Esophagus squamous epithelium (tissue), 5 donors: Measurements from ENCODE around the gene VAV2. TPM values are rescaled to one million over a fixed set of nuclear protein-coding genes. Genes with fewer than 3 reads are reported as not detected.
A peak's percentile ranks its signal among the peaks of the same experiment; 100 is the strongest.

Experiments used
- DNase-seq: peaks from one replicate; lab custom pipeline; 2025; lab: John Stamatoyannopoulos, UW
- H3K27ac ChIP-seq, 4 donors: fragments of 200-600 bp; sonication (generic); one replicate each; pipeline ENCODE4 v1.5.1; 2016 to 2019; ENCODE audit warnings: mild to moderate bottlenecking in 1 of 4
- H3K27me3 ChIP-seq, 4 donors: fragments of 200-600 bp; sonication (generic); 1 replicate in 3 of 4; 2 replicates in 1 of 4; pipeline versions ENCODE4 v1.5.1 to v1.6.0; 2017 to 2021; ENCODE audit warnings: antibody characterized with exemption in 1 of 4
- H3K36me3 ChIP-seq, 3 donors: fragments of 200-600 bp; sonication (generic); one replicate each; pipeline ENCODE4 v1.5.1; 2016 to 2019
- H3K4me1 ChIP-seq, 3 donors: fragments of 200-600 bp; sonication (generic); one replicate each; pipeline ENCODE4 v1.5.1; 2017 to 2019
- H3K4me3 ChIP-seq, 4 donors: fragments of 200-600 bp; sonication (generic); 1 replicate in 3 of 4; 2 replicates in 1 of 4; pipeline ENCODE4 v1.5.1; 2016 to 2019; ENCODE audit warnings: mild to moderate bottlenecking in 2 of 4, moderate library complexity in 1 of 4
- H3K9me3 ChIP-seq, 3 donors: fragments of 200-600 bp; sonication (generic); one replicate each; pipeline ENCODE4 v1.5.1; 2016 to 2019
- POLR2A ChIP-seq, 4 donors: fragments of 450-650 bp; IDR thresholded peaks; one replicate each; pipeline ENCODE4 v1.6.1; 2017; ENCODE audit warnings: antibody characterized with exemption in 4 of 4, mild to moderate bottlenecking in 4 of 4, moderate library complexity in 3 of 4
- WGBS, 2 donors: methylation state at CpG; one replicate each; pipeline ENCODE4 v1.1.5; 2018; 5-methylcytosine and 5-hydroxymethylcytosine counted together
- intact Hi-C: fragments of 100-400 bp; cut with DNase I; formaldehyde crosslinking; loops from one replicate; pipeline ENCODE4 v1.15.0; 2022
- total RNA-seq, 4 donors: library from RNA; depleted of rRNA; stranded (reverse); fragments of >200 nt; gene quantifications; one replicate each; pipeline ENCODE4 v1.1.0, GENCODE V29; 2016
- TF ChIP-seq, protein P1 (sequence below), 6 experiments: fragments of 450-650 bp in 4 of 6; fragments of 200-600 bp in 2 of 6; sonication (generic) in 2 of 6; IDR thresholded peaks; one replicate each; pipeline ENCODE4 v1.5.1; 2016 to 2019; ENCODE audit warnings: antibody characterized with exemption in 6 of 6, mild to moderate bottlenecking in 4 of 6, moderate library complexity in 4 of 6
- donor health status: DM: yes; HTN: yes; CAD: no.

Gene VAV2
- total RNA-seq, 4 donors from 2014 or later: 3.8 to 7.6 (median 5.7) TPM

GRCh38 chr9:133982971-133983720 lies 9.0 kb downstream of the VAV2 start:
- no peaks in the 10 kb centered on the region for H3K36me3 ChIP-seq
- H3K4me1 ChIP-seq: peaks cover 8 to 31% (median 15%) of the 10 kb centered on the region in 3 donors
- no peaks in the 10 kb centered on the region for H3K27me3 ChIP-seq
- 73 to 90% methylated on average over 19 to 20 of the region's 25 CpGs for WGBS, 2 donors
- no peak overlapping the region for H3K27ac ChIP-seq
- no peaks in the 10 kb centered on the region for H3K9me3 ChIP-seq
- no peak for DNase-seq
- intact Hi-C loops: no loop called here
- TF ChIP-seq, protein P1, sequence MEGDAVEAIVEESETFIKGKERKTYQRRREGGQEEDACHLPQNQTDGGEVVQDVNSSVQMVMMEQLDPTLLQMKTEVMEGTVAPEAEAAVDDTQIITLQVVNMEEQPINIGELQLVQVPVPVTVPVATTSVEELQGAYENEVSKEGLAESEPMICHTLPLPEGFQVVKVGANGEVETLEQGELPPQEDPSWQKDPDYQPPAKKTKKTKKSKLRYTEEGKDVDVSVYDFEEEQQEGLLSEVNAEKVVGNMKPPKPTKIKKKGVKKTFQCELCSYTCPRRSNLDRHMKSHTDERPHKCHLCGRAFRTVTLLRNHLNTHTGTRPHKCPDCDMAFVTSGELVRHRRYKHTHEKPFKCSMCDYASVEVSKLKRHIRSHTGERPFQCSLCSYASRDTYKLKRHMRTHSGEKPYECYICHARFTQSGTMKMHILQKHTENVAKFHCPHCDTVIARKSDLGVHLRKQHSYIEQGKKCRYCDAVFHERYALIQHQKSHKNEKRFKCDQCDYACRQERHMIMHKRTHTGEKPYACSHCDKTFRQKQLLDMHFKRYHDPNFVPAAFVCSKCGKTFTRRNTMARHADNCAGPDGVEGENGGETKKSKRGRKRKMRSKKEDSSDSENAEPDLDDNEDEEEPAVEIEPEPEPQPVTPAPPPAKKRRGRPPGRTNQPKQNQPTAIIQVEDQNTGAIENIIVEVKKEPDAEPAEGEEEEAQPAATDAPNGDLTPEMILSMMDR (IDR thresholded peaks at IDR 0.05): no peak
- TF ChIP-seq POLR2A (IDR thresholded peaks at IDR 0.05): no peak
- H3K4me3 ChIP-seq: no peak overlapping the region

GRCh38 chr9:133981958-133982681 lies 10.0 kb downstream of the VAV2 start:
- TF ChIP-seq, protein P1 (IDR thresholded peaks at IDR 0.05): no peak
- no peak for TF ChIP-seq POLR2A (IDR thresholded peaks at IDR 0.05)
- H3K9me3 ChIP-seq: no peaks in the 10 kb centered on the region
- no peak overlapping the region for H3K27ac ChIP-seq
- no peaks in the 10 kb centered on the region for H3K27me3 ChIP-seq
- intact Hi-C loops: no loop called here
- no peak overlapping the region for H3K4me3 ChIP-seq
- peaks cover 8 to 33% (median 15%) of the 10 kb centered on the region in 3 donors for H3K4me1 ChIP-seq
- H3K36me3 ChIP-seq: no peaks in the 10 kb centered on the region
- DNase-seq: no peak
- 79 to 90% methylated on average over 23 to 26 of the region's 28 CpGs for WGBS, 2 donors

DNA sequence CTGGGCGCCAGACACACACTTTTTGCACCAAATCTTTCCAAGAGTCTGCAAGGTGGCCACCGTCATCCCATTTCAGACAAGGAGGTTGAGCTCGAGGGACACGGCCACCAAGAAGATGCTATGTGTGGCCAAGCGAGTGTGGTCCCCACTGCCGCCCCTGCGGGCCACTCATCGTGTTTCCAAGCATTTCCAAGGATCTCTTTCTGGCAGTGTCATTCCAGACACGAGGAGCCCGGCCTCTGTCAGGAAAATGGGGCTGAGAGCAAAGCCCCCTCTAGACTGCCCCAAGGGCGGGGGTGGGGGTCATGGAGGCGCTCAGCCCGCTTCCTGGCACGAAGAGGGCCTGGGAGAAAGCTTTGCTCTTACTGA lies 10.6 kb downstream of the VAV2 start:
- H3K27me3 ChIP-seq: no peaks in the 10 kb centered on the region
- TF ChIP-seq POLR2A (IDR thresholded peaks at IDR 0.05): no peak
- DNase-seq: no peak
- H3K4me1 ChIP-seq: peaks cover 8 to 33% (median 15%) of the 10 kb centered on the region in 3 donors
- H3K4me3 ChIP-seq: no peak overlapping the region
- H3K9me3 ChIP-seq: no peaks in the 10 kb centered on the region
- H3K36me3 ChIP-seq: no peaks in the 10 kb centered on the region
- H3K27ac ChIP-seq: no peak overlapping the region
- WGBS, 2 donors: 81 to 85% methylated on average over 5 to 11 of the region's 14 CpGs
- intact Hi-C loops: no loop called here

GRCh38 chr9:133980864-133981588 lies 11.1 kb downstream of the VAV2 start:
- intact Hi-C loops: no loop called here
- no peak overlapping the region for H3K27ac ChIP-seq
- no peak for TF ChIP-seq POLR2A (IDR thresholded peaks at IDR 0.05)
- TF ChIP-seq, protein P1 (IDR thresholded peaks at IDR 0.05): no peak
- H3K4me1 ChIP-seq: peaks cover 8 to 33% (median 15%) of the 10 kb centered on the region in 3 donors
- H3K36me3 ChIP-seq: no peaks in the 10 kb centered on the region
- H3K4me3 ChIP-seq: no peak overlapping the region
- H3K27me3 ChIP-seq: no peaks in the 10 kb centered on the region
- WGBS, 2 donors: 61 to 89% methylated on average over 4 to 18 of the region's 25 CpGs
- no peaks in the 10 kb centered on the region for H3K9me3 ChIP-seq
- no peak for DNase-seq

- peaks cover 8 to 33% (median 15%) of the 10 kb centered on the region in 3 donors for H3K4me1 ChIP-seq
- H3K4me3 ChIP-seq: peak overlapping the region in 1 of 4 donors; percentile 37
- H3K36me3 ChIP-seq: no peaks in the 10 kb centered on the region
- 89 to 100% methylated on average over 1 to 4 of the region's 22 CpGs for WGBS, 2 donors
- no peaks in the 10 kb centered on the region for H3K9me3 ChIP-seq
- intact Hi-C loops: no loop called here
- TF ChIP-seq, protein P1 (IDR thresholded peaks at IDR 0.05): no peak
- TF ChIP-seq POLR2A (IDR thresholded peaks at IDR 0.05): no peak
- peak overlapping the region in 2 of 4 donors; percentile 24 to 35 for H3K27ac ChIP-seq
- no peak for DNase-seq
- H3K27me3 ChIP-seq: no peaks in the 10 kb centered on the region
Observed at GRCh38 chr9:133979921-133980863, 11.9 kb downstream of the VAV2 start.
